Measurements from ENCODE around the gene NECAB2.

NECAB2 gene

GRCh38 chr16:83994703-83995102, 26.7 kb downstream of the NECAB2 start:
- DNase-seq, result no peak

DNA sequence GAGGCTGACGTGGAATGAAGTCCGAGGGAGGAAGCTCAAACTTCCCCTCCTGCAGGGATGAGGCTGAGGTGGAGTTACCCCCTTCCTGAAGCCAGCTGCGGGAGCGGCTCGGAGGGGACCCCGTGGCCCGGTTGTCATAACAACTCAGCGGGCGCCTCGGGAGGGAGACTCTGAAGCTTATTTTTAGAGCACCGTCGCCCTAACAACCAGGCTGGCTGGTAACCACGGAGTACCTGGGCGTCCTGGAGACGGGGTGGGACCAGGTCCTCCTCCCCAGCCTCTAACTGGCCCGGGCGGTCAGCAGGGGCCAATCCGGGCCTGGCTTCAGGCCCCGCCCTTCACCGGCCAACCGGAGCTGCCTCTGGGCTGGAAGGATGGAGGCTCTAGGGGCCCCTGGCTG, 27.7 kb downstream of the NECAB2 start:
- no peak for DNase-seq

DNA sequence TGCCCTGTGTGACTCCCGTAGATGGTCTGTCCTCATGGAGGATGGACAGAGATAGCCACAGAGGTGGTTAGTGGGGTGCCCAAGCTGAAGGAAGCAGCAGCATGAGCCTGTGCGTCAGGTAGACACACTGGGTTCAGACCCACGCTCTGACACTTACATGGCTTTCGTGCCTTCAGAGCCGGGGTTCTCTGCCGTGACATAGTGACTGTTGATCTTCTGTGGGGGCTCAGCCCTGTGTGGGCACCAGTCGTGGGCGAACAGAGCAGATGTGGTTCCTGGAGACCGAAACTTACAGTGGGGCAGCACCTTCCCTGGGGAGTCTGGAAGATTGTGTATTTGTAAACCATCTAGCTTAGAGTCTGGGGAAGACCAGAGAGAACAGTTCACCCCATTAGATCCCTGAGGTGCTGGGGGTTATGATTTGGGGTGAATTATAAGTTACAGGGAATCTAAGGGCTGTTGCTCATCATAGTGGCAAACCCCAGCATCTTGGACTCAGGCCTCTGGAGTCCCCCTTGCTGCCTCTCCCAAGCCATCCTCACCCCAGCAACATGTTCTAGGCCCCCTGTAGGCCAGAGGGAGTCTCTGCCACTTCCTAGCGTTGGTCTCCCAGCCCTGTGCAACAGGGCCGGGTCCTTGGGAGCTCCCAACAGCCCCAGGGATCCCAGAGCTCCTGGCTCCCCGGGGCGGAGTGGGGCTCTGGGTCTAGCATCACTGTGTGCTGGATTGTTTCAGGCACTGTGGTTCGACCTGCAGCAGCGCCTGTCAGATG, 28.6 kb downstream of the NECAB2 start:
- DNase-seq, result no peak

- DNase-seq, result no peak
Observed at GRCh38 chr16:83998091-83998490, 30.0 kb downstream of the NECAB2 start.

DNA sequence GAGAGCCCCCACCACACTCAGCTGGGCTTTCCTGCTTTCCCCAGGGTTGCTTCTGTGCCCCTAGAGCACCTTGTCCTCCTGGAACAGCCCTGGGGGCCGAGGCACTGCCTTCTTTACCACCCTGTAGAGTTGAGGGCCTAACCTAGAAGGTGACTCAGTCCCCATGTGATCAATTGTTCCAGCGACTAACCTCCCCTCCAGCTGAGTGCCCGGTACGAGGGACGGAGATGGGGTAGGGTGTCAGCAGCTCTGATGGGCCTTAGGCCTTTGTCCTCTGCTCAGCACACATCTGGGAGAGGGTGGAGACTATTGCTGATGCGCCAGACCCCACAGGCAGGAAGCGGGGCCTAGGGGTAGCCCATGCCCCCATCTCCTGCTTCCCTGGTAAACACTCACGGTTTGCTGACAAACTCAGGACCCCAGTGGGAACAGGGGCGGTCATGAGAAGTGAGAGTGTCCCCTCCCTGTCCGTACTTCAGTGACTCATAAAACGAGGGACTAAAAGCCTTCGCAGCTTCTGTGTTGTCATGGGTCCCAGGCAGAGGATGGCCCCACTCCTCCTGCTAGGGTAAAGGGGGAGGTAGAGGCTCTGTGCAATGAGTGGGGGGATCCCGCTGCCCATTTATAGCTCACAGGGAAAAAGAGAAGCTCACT, 33.1 kb downstream of the NECAB2 start:
- DNase-seq, result no peak

GRCh38 chr16:84001726-84002125, 33.7 kb downstream of the NECAB2 start:
- no peak for DNase-seq

DNA sequence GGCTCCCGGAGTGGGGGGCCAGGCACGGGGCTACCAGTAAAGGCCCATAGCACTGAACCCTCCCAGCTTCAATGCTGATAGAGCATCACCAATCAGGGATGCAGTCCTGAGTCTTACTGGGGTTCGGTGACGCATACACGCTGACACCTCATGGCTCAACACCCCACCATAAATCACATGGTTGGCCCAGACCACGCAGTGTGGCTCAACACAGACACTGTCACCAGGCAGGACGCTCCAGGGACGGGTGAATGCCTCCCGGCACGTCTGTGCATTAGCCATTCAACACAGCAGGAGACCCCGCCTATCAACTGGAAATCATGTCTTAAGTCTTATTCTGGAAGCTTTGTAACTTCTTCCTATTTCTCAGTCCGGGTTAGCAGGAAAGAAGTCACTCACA, 35.0 kb downstream of the NECAB2 start:
- DNase-seq, result no peak

GRCh38 chr16:84004442-84004841, 36.4 kb downstream of the NECAB2 start:
- no peak for DNase-seq

DNA sequence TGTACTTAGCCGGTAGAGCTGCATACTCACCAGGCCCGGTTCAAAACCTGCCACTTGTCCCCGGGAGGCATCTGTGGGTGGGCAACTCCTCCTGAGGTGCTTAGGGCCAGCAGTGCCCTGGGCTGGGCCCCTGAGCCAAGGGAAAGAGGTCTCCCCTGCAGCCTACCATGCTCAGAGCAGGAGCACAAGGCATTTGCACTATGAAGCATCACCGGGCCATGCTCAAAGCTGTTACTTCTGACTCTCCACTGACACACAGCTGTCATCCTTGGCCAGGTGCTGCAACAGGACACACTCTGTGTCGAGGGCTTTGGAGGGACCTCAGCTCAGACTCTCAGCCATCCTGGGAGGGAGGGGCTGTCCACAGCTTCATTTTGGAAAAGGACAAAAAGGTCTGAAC, 37.3 kb downstream of the NECAB2 start:
- DNase-seq, result no peak

- DNase-seq, result no peak
Observed at GRCh38 chr16:84007520-84007919, 39.5 kb downstream of the NECAB2 start.

DNA sequence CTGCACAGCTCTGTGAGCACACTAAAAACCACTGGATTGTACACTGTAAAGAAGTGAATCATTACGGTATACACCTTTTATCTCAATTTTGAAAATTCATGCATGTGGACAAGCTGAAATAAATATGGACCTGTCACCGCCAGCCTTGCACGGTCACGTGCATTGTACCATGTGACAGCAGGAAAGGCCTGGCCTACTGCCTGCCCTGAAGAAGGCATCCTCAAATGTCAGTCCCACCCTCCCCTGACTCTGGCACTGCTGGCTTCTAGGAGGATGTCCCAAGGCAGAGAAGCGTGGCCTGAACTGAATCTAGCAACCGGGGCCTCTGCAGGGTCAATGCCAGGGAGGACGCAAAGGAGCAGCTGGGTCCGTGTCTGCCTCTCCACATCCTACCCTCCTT, 39.9 kb downstream of the NECAB2 start:
- DNase-seq, result no peak

DNA sequence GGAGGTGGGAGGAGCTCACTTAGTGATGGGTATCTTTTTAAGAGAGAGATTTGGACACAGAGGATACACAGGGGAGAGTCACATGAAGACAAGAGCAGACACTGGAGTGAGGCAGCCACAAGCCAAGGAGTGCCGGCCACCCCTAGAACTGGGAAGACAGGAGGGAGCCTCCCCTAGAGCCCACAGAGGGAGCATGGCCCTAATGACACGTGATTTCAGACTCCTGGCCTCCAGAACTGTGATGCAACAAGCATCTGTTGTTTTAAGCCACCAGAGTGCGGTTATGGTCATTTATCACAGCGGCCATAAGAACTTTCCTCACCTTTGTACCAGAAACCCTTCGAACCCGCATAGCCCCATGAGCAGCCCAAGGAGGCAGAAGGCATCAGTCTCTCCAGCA, 41.2 kb downstream of the NECAB2 start:
- DNase-seq, result no peak

DNA sequence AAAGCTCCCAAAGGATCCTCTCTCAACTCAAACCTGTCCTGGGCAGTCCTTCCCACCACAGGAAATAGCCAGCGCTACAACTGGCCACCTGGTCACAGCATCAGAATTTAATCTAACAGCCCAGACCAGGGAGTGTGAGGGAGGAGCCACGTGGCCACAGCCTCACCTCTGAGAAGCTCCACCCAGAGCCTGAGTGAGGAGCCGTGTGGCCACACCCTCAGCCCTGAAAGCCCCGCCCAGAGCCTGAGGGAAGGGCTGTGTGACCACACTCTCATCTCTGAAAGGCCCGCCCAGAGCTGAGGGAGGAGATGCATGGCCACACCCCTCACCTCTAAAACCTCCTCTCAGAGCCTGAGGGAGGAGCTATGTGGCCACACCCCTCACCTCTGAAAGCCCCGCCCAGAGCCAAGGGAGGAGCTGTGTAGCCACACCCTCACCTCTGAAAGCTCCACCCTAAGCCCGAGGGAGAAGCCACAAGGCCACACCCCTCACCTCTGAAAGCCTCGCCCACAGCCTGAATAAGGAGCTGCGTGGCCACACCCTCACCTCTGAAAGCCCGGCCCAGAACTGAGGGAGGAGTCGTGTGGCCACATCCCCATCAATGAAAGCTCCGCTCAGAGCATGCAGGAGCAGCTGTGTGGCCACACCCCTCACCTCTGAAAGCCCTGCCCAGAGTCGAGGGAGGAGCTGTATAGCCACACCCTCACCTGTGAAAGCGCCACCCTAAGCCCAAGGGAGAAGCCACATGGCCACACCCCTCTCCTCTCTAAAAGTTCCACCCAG, 45.9 kb downstream of the NECAB2 start:
- peak; percentile 53 for DNase-seq

DNA sequence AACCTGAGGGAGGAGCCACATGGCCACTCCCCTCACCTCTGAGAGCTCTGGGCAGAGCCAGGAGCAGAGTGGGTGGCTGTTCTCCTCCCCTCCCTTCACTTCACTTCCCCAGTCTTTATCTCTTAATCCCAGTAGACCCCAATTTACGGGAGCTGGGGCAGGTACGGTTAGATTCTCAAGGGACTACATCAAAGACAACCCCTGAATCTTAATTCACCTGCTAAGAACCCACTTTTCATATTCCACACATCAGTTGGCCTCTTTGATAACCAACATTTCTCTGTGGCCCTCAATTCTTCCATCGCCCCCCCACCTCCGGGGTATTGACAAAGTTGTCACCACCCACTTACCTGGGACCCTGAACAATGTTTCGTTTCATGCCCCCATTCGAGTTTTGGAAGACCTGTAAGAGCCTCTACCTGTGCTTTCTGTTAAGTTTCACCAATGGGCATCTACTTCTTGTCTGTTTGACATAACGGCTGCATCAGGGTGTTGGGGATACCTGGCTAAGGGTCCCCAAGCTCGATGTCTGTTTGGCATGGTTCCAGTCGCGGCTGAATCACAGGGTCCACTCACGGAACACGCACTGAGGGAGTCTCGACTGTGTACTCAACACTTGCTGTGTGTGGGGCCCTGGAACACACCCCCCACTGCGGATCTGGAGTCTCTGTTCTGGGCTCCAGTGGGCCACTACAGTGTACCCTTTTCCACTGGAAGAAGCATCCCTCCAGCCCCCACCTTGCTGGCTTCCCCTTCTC, 46.7 kb downstream of the NECAB2 start:
- no peak for DNase-seq

DNA sequence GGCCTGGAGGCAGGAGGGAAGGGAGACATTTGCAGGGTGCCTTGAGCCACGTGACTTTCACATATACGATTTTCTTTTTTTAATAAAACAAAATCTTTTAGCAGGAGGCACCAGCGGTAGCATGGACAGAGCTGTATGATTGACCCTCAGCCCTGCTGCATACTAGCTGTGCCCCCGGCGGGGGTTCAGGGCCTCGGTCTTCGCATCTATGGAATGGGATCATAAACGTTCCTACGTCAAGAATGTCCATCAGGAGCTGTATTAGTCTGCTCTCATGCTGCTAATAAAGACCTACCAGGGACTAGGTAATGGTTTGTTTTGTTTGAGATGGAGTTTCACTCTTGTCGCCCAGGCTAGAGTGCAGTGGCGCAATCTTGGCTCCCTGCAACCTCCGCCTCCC, 47.4 kb downstream of the NECAB2 start:
- no peak for DNase-seq

DNA sequence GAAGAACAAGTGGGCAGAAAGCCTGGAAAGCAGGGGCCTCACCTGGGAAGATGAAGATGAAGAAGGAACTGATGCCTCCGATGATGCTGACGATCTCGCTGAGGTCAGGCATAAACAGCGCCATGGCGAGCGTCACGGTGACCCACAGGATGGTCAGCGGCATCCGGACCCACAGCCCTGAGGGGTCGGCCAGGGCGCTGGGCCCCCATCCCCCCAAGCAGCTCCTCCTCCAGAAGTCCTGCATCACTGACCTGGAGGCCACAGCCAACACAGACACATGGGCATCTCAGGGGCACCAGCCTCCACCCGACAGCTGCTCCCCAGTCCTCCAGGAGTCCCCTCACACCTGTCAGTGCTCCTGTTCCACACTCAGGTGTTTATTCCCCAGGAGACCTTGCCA, 48.4 kb downstream of the NECAB2 start:
- DNase-seq, result no peak

GRCh38 chr16:84018710-84019109, 50.7 kb downstream of the NECAB2 start:
- no peak for DNase-seq

- no peak for DNase-seq
Observed at GRCh38 chr16:84020353-84020752, 52.3 kb downstream of the NECAB2 start.

DNA sequence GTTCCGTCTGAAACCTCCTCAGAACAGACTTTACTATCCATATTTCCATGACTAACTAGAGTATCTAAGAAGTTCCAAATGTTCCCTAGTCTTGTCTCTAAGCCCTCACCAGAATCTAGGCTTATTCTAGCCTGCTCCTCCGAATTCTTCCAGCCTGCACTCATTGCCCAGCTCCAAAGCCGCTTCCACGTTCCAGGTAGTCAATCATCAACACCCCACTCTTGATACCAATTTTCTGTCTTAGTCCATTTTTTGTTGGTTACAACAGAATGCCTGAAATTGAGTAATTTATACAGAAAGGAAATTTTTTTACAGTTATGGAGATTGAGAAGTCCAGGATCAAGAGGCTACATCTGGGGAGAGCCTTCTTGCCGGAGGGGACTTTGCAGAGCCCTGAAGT, 53.4 kb downstream of the NECAB2 start:
- DNase-seq, result no peak

GRCh38 chr16:84022644-84023043, 54.6 kb downstream of the NECAB2 start:
- DNase-seq, result no peak

- DNase-seq, result no peak
Observed at GRCh38 chr16:84024854-84025253, 56.8 kb downstream of the NECAB2 start.

DNA sequence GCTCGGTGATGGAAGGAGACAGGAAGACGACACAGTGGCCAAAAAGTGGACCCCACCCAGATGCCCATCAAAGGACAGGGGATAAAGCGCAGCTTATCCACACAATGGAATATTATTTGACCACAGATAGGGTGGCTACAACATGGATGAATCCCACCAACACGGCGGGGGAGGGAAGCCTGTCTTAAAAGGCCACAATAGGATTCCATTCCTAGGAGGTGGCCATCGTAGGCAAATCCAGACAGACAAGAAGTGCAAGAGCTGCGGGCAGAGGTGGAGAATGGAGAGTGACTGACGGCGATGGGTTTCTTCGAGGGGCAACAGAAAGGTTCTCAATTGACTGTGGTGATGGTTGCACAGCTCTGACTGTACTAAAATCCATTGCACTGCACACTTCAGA, 58.6 kb downstream of the NECAB2 start:
- DNase-seq, result no peak

- DNase-seq, result no peak
Observed at GRCh38 chr16:84027625-84028024, 59.6 kb downstream of the NECAB2 start.

Data from CD4-positive, alpha-beta T cell treated with Interleukin-17A for 1 hour (primary cell).